ENCODE data around the gene EPHB3. TPM values are rescaled to one million over a fixed set of nuclear protein-coding genes. Genes with fewer than 3 reads are reported as not detected.
A peak's percentile ranks its signal among the peaks of the same experiment; 100 is the strongest.

Gene EPHB3
- total RNA-seq, 1 donor from 2014 or later, result 7.8 TPM

DNA sequence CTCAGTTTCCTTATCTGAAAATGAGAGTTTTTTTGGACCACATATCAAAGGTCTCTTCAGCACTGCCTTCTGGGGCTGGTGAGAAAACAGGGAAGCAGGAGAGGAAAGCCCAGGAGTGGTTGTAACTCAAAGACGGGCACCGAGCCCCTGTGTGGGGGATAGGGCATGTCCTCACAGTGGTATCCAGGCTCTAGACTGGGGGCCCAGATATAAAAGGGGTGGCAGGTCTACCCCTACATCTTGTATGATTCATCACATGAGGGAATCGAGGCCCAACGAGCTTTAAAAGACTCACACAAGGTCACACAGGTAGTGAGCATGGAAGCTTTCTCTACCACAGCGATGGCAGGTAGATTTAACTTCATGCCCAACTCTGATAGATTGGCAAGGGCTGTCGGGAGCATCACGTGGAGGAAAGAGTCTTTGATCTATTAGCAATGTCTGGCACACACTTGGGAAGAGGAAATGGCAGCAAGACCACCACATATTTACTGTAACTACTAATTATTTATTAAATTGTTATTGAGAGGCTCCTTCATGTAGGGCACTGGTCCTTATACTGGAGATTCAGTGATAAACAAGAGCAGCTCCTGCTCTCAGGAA lies 4.1 kb upstream of the EPHB3 start:
- Histone ChIP-seq H3K4me1 (peaks cover 29% of the 10 kb centered on the region), H3K4me3 (no peak overlapping the region), H3K27ac (no peak overlapping the region), H3K27me3 (no peaks in the 10 kb centered on the region), H3K9me3 (no peaks in the 10 kb centered on the region), H3K36me3 (no peaks in the 10 kb centered on the region)
- intact Hi-C loops (cut with DNase I), result no loop called here
- no peak for DNase-seq
- ATAC-seq, result no peak
- TF ChIP-seq, protein P1, sequence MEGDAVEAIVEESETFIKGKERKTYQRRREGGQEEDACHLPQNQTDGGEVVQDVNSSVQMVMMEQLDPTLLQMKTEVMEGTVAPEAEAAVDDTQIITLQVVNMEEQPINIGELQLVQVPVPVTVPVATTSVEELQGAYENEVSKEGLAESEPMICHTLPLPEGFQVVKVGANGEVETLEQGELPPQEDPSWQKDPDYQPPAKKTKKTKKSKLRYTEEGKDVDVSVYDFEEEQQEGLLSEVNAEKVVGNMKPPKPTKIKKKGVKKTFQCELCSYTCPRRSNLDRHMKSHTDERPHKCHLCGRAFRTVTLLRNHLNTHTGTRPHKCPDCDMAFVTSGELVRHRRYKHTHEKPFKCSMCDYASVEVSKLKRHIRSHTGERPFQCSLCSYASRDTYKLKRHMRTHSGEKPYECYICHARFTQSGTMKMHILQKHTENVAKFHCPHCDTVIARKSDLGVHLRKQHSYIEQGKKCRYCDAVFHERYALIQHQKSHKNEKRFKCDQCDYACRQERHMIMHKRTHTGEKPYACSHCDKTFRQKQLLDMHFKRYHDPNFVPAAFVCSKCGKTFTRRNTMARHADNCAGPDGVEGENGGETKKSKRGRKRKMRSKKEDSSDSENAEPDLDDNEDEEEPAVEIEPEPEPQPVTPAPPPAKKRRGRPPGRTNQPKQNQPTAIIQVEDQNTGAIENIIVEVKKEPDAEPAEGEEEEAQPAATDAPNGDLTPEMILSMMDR (IDR thresholded peaks at IDR 0.05), result no peak

DNA sequence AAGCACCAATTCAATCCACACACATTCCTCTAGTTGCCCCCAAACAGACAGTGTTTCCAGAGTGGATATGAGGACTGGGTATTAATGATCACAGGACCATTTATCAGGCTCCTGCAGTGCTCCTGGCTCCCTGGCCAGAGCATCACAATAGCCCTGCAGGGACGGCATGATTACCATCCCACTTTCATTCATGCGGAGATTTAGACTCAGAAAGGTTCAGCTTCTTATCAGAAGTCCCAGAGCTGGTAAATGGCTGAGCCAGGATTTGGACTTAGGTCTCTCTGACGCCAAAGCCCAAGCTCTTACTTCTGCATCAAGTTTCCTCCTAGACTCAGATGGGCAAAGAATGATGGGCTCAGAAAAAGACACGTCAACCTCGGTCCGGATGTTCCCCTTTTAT lies 2.9 kb upstream of the EPHB3 start:
- Histone ChIP-seq H3K9me3 (no peaks in the 10 kb centered on the region), H3K4me3 (no peak overlapping the region), H3K27ac (no peak overlapping the region), H3K36me3 (no peaks in the 10 kb centered on the region), H3K27me3 (no peaks in the 10 kb centered on the region), H3K4me1 (peaks cover 29% of the 10 kb centered on the region)
- DNase-seq, result no peak
- TF ChIP-seq, protein P1 (IDR thresholded peaks at IDR 0.05), result no peak
- no peak for ATAC-seq
- intact Hi-C loops (cut with DNase I), result no loop called here

DNA sequence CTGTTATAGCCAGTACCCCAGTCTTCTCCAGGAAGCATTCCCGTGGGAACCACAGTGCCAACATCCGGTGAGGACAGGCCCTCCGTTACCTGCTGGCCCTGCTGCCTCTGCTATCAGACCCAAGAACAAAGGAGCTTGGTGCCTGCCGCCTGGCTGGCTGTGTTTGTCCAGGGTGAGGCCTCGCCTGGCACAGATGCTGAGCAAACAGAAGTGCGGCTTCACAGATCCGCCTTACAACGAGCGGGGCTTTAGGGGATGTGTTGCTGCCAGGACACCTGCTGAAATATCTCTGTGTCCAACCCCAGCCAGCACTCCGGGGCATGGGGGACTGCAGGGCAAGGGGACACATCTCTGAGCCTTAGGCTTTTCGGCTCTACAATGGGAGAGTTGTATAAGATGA lies 2.2 kb upstream of the EPHB3 start:
- peak; percentile 18 for ATAC-seq
- Histone ChIP-seq H3K27ac (no peak overlapping the region), H3K27me3 (no peaks in the 10 kb centered on the region), H3K4me1 (peaks cover 29% of the 10 kb centered on the region), H3K36me3 (no peaks in the 10 kb centered on the region), H3K4me3 (no peak overlapping the region), H3K9me3 (no peaks in the 10 kb centered on the region)
- TF ChIP-seq, protein P1 (IDR thresholded peaks at IDR 0.05), result no peak
- DNase-seq, result peak; percentile 83
- intact Hi-C loops (cut with DNase I), result no loop called here

DNA sequence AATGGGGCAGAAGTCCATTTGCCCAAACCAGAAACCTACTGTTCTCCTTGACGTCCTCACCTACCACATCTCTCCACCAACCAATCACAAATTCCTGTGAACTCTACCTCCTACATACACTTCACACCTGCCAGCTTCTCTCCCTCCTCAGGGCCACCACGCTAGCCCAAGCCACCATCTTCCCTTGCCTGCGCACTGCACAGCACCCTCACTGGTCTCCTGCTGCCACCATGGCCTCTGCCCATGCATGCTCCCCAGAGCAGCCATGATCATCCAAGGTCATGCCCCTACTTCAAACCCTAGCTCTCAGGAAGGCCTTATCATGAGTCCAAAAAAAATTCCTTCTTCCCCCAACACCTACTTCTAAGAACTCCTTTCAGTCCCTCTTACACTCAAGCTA lies 1.1 kb upstream of the EPHB3 start:
- H3K27ac ChIP-seq, result no peak overlapping the region
- intact Hi-C loops (cut with DNase I), result no loop called here
- ATAC-seq (no peak), DNase-seq (no peak)
- no peaks in the 10 kb centered on the region for H3K9me3 ChIP-seq
- H3K4me1 ChIP-seq, result peaks cover 40% of the 10 kb centered on the region
- no peaks in the 10 kb centered on the region for H3K27me3 ChIP-seq
- H3K36me3 ChIP-seq, result no peaks in the 10 kb centered on the region
- H3K4me3 ChIP-seq, result no peak overlapping the region
- TF ChIP-seq, protein P1 (IDR thresholded peaks at IDR 0.05), result no peak

DNA sequence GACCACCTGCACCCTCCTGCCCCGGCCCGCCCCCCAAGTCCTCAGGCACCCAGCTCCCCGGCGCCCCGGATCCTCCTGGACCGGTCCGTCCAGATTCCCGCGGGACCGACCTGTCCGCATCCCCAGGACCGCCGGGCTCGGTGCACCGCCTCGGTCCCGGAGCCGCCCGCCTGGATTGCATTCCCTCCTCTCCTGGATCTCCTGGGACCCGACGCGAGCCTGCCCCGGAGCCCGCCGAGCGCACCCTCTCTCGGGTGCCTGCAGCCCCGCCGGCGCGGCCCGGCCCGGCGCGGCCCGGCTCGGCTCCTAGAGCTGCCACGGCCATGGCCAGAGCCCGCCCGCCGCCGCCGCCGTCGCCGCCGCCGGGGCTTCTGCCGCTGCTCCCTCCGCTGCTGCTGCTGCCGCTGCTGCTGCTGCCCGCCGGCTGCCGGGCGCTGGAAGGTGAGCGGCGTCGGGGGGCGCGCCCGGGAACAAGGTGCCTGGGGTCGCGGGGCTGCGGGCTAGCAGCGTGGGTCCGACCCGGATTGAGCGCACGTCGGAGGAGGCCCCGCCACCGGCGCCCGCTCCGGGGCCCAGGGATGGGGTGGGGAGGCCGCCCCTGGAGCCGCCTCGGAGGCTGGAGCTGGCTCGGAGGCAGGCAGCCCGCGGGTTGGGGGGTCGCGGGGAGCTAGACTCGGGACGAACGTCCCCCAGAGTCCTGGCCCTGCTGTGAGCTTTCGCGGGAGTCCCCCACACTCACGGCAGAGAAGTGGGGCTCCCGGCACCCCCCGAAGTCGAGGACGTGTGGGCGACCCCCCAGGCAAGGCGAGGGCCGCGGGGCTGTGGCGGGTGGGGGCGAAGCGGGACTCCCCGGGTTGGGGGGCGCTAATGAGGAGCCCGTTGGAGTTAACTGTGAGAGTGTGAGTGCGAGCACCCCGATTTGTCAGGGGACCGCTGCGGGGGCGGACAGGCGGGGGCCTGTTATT lies 610 bp downstream of the EPHB3 start:
- Histone ChIP-seq H3K36me3 (no peaks in the 10 kb centered on the region), H3K4me1 (peaks cover 42% of the 10 kb centered on the region), H3K27me3 (no peaks in the 10 kb centered on the region), H3K9me3 (no peaks in the 10 kb centered on the region), H3K4me3 (peak overlapping the region; percentile 67), H3K27ac (peak overlapping the region; percentile 82)
- ATAC-seq, result peak; percentile 4
- intact Hi-C loops (cut with DNase I), result no loop called here
- TF ChIP-seq, protein P1 (IDR thresholded peaks at IDR 0.05), result no peak
- peak; percentile 70 for DNase-seq
